ENCODE measurements around the gene SMAD3. TPM values are rescaled to one million over a fixed set of nuclear protein-coding genes. Genes with fewer than 3 reads are reported as not detected.
A peak's percentile ranks its signal among the peaks of the same experiment; 100 is the strongest.

SMAD3 gene
- total and polyA plus RNA-seq, 2 experiments from 2014 or later: 30.8 to 34.0 TPM

GRCh38 chr15:67230504-67230903, 165.1 kb downstream of the SMAD3 start:
- peaks cover 11% of the 10 kb centered on the region for H3K4me1 ChIP-seq (ENCODE audit: insufficient read depth)
- peaks cover 24% of the 10 kb centered on the region for H3K36me3 ChIP-seq (ENCODE audit: low read depth)
- 0 out of 2 replicates have a peak, but pooled peaks cover 21% of the 10 kb centered on the region for H3K79me2 ChIP-seq (ENCODE audit: insufficient read depth)
- DNase-seq: peak; percentile 12
- peaks cover 12% of the 10 kb centered on the region for H3F3A ChIP-seq (ENCODE audit: insufficient read depth)
- TF ChIP-seq EZH2phosphoT487 (IDR thresholded peaks at IDR 0.05; ENCODE audit: insufficient read depth, low read depth): no peak
- no peak for TF ChIP-seq EZH2 (IDR thresholded peaks at IDR 0.05; ENCODE audit: insufficient read depth, poor library complexity, severe bottlenecking)
- no peak overlapping the region for H3K4me3 ChIP-seq
- 100% methylated on average over 2 of the region's 2 CpGs for WGBS, 2 experiments (ENCODE audit: low coverage in 1 of 2, low lambda C conversion rate in 2 of 2, missing lambda C conversion rate in 2 of 2)
- in situ Hi-C loops (cut with MboI): no loop called here
- no peak overlapping the region for H2AFZ ChIP-seq
- no peaks in the 10 kb centered on the region for H3K27me3 ChIP-seq (replicated peaks; ENCODE audit: insufficient read depth)
- H3K4me2 ChIP-seq (ENCODE audit: unreplicated experiment): no peak overlapping the region
- no peak overlapping the region for H3K9ac ChIP-seq
- H3K27ac ChIP-seq: no peak overlapping the region
- H3K9me3 ChIP-seq (ENCODE audit: low read depth): no peaks in the 10 kb centered on the region
- H3K9me2 ChIP-seq (ENCODE audit: insufficient read depth): no peaks in the 10 kb centered on the region
- no peaks in the 10 kb centered on the region for H4K20me1 ChIP-seq (ENCODE audit: insufficient read depth)

- TF ChIP-seq EZH2 (IDR thresholded peaks at IDR 0.05; ENCODE audit: insufficient read depth, poor library complexity, severe bottlenecking): no peak
- TF ChIP-seq EZH2phosphoT487 (IDR thresholded peaks at IDR 0.05; ENCODE audit: insufficient read depth, low read depth): no peak
- peaks cover 31% of the 10 kb centered on the region for H3K79me2 ChIP-seq (ENCODE audit: insufficient read depth)
- no peak overlapping the region for H3K4me2 ChIP-seq (ENCODE audit: unreplicated experiment)
- H3K27me3 ChIP-seq (replicated peaks; ENCODE audit: insufficient read depth): no peaks in the 10 kb centered on the region
- H3K9ac ChIP-seq: no peak overlapping the region
- H3K9me3 ChIP-seq (ENCODE audit: low read depth): no peaks in the 10 kb centered on the region
- in situ Hi-C loops (cut with MboI): no loop called here
- H2AFZ ChIP-seq: no peak overlapping the region
- H4K20me1 ChIP-seq (ENCODE audit: insufficient read depth): no peaks in the 10 kb centered on the region
- H3K27ac ChIP-seq: no peak overlapping the region
- DNase-seq: no peak
- no peak overlapping the region for H3K4me3 ChIP-seq
- H3K4me1 ChIP-seq (ENCODE audit: insufficient read depth): no peaks in the 10 kb centered on the region
- peaks cover 19% of the 10 kb centered on the region; the same call in 1 of the 2 replicates for H3K36me3 ChIP-seq (ENCODE audit: low read depth)
- no peaks in the 10 kb centered on the region for H3K9me2 ChIP-seq (ENCODE audit: insufficient read depth)
- H3F3A ChIP-seq (ENCODE audit: insufficient read depth): no peaks in the 10 kb centered on the region
- WGBS, 2 experiments (ENCODE audit: low coverage in 1 of 2, low lambda C conversion rate in 2 of 2, missing lambda C conversion rate in 2 of 2): 98% methylated on average over 3 of the region's 3 CpGs
Observed at GRCh38 chr15:67232591-67232990, 167.2 kb downstream of the SMAD3 start.

- H3K27ac ChIP-seq: no peak overlapping the region
- in situ Hi-C loops (cut with MboI): no loop called here
Observed at GRCh38 chr15:67240235-67241131, 175.1 kb downstream of the SMAD3 start.

GRCh38 chr15:67241132-67241855, 175.9 kb downstream of the SMAD3 start:
- Histone ChIP-seq H4K20me1 (ENCODE audit: insufficient read depth) (no peaks in the 10 kb centered on the region), H3K27ac (no peak overlapping the region), H3K9me2 (ENCODE audit: insufficient read depth) (no peaks in the 10 kb centered on the region), H3F3A (ENCODE audit: insufficient read depth) (peaks cover 12% of the 10 kb centered on the region; the same call in 1 of the 2 replicates), H3K4me1 (ENCODE audit: insufficient read depth) (peaks cover 30% of the 10 kb centered on the region), H2AFZ (no peak overlapping the region), H3K27me3 (replicated peaks; ENCODE audit: insufficient read depth) (no peaks in the 10 kb centered on the region), H3K9me3 (ENCODE audit: low read depth) (no peaks in the 10 kb centered on the region), H3K4me3 (no peak overlapping the region), H3K36me3 (ENCODE audit: low read depth) (no peaks in the 10 kb centered on the region), H3K9ac (no peak overlapping the region), H3K4me2 (ENCODE audit: unreplicated experiment) (no peak overlapping the region), H3K79me2 (ENCODE audit: insufficient read depth) (peaks cover 97% of the 10 kb centered on the region)
- no peak for DNase-seq
- WGBS, 2 experiments (ENCODE audit: low coverage in 1 of 2, low lambda C conversion rate in 2 of 2, missing lambda C conversion rate in 2 of 2): 83 to 85% methylated on average over 4 of the region's 4 CpGs
- no peak for TF ChIP-seq EZH2 (IDR thresholded peaks at IDR 0.05; ENCODE audit: insufficient read depth, poor library complexity, severe bottlenecking)
- TF ChIP-seq EZH2phosphoT487 (IDR thresholded peaks at IDR 0.05; ENCODE audit: insufficient read depth, low read depth): no peak
- in situ Hi-C loops (cut with MboI): no loop called here

More at GRCh38 chr15:67240235-67241131, 175.1 kb downstream of the SMAD3 start:
- Histone ChIP-seq H3F3A (ENCODE audit: insufficient read depth) (peaks cover 12% of the 10 kb centered on the region; the same call in 1 of the 2 replicates), H3K4me2 (ENCODE audit: unreplicated experiment) (no peak overlapping the region), H2AFZ (no peak overlapping the region), H3K4me3 (no peak overlapping the region), H3K36me3 (ENCODE audit: low read depth) (no peaks in the 10 kb centered on the region), H4K20me1 (ENCODE audit: insufficient read depth) (no peaks in the 10 kb centered on the region), H3K9me2 (ENCODE audit: insufficient read depth) (no peaks in the 10 kb centered on the region), H3K9me3 (ENCODE audit: low read depth) (no peaks in the 10 kb centered on the region), H3K27me3 (replicated peaks; ENCODE audit: insufficient read depth) (no peaks in the 10 kb centered on the region), H3K9ac (no peak overlapping the region), H3K4me1 (ENCODE audit: insufficient read depth) (peaks cover 30% of the 10 kb centered on the region), H3K79me2 (ENCODE audit: insufficient read depth) (peaks cover 96% of the 10 kb centered on the region)
- DNase-seq: peak; percentile 12
- 37 to 39% methylated on average over 3 of the region's 3 CpGs for WGBS, 2 experiments (ENCODE audit: low coverage in 1 of 2, low lambda C conversion rate in 2 of 2, missing lambda C conversion rate in 2 of 2)
- TF ChIP-seq EZH2 (IDR thresholded peaks at IDR 0.05; ENCODE audit: insufficient read depth, poor library complexity, severe bottlenecking) (no peak), EZH2phosphoT487 (IDR thresholded peaks at IDR 0.05; ENCODE audit: insufficient read depth, low read depth) (no peak)
